T-helper 9 cell (primary cell): ENCODE measurements around the gene SLC39A3.

ENCODE experiments used
- DNase-seq: peaks from one replicate; pipeline ENCODE4 v3.0.0-alpha.2; 2020

Gene SLC39A3

GRCh38 chr19:2768365-2769132 is 28.7 kb upstream of the SLC39A3 start:
- DNase-seq = no peak

GRCh38 chr19:2767688-2768087 is 27.9 kb upstream of the SLC39A3 start:
- no peak for DNase-seq

GRCh38 chr19:2766594-2767372 is 27.0 kb upstream of the SLC39A3 start:
- DNase-seq = no peak

GRCh38 chr19:2765376-2765775 is 25.6 kb upstream of the SLC39A3 start:
- no peak for DNase-seq

GRCh38 chr19:2764945-2765344 is 25.1 kb upstream of the SLC39A3 start:
- DNase-seq = no peak

- no peak for DNase-seq
Measured at GRCh38 chr19:2763687-2764086, 23.9 kb upstream of the SLC39A3 start.

- no peak for DNase-seq
Measured at GRCh38 chr19:2762783-2763496, 23.1 kb upstream of the SLC39A3 start.

GRCh38 chr19:2761876-2762782 is 22.3 kb upstream of the SLC39A3 start:
- DNase-seq = no peak

GRCh38 chr19:2761309-2761677 is 21.5 kb upstream of the SLC39A3 start:
- no peak for DNase-seq

- DNase-seq = no peak
Measured at GRCh38 chr19:2759965-2760364, 20.1 kb upstream of the SLC39A3 start.

GRCh38 chr19:2759362-2759761 is 19.5 kb upstream of the SLC39A3 start:
- no peak for DNase-seq

GRCh38 chr19:2758601-2759313 is 18.9 kb upstream of the SLC39A3 start:
- no peak for DNase-seq

- DNase-seq = no peak
Measured at GRCh38 chr19:2756921-2757881, 17.4 kb upstream of the SLC39A3 start.

- DNase-seq = no peak
Measured at GRCh38 chr19:2756477-2756876, 16.7 kb upstream of the SLC39A3 start.

GRCh38 chr19:2755811-2756210 is 16.0 kb upstream of the SLC39A3 start:
- no peak for DNase-seq

GRCh38 chr19:2755448-2755705 is 15.6 kb upstream of the SLC39A3 start:
- no peak for DNase-seq

GRCh38 chr19:2754659-2755447 is 15.0 kb upstream of the SLC39A3 start:
- no peak for DNase-seq

- DNase-seq = no peak
Measured at GRCh38 chr19:2751438-2751830, 11.6 kb upstream of the SLC39A3 start.

- no peak for DNase-seq
Measured at GRCh38 chr19:2750808-2751437, 11.1 kb upstream of the SLC39A3 start.

GRCh38 chr19:2747349-2747748 is 7.5 kb upstream of the SLC39A3 start:
- DNase-seq = no peak
